OCI-LY7 (cell line): Measurements from ENCODE around the gene STUM. TPM values are rescaled to one million over a fixed set of nuclear protein-coding genes. Genes with fewer than 3 reads are reported as not detected.

ENCODE experiments used
- BruUV-seq: library from RNA; stranded (reverse); fragments of 400-500 nt; replicated peaks from 2 replicates; lab custom pipeline; 2021; lab: Mats Ljungman, UMichigan
- CTCF ChIA-PET: fragments of 300-600 bp; sonication (Branson Sonifier 250); formaldehyde crosslinking; loops from one replicate; lab custom pipeline; 2022; ENCODE audit warnings: antibody characterized with exemption; ENCODE audit not compliant: unreplicated experiment; lab: Charles Lee
- POLR2A ChIA-PET: fragments of 300-600 bp; sonication (Branson Sonifier 250); formaldehyde crosslinking; loops from one replicate; lab custom pipeline; 2022; ENCODE audit warnings: antibody characterized with exemption; lab: Charles Lee
- DNase-seq: peaks from one replicate; pipeline ENCODE4 v3.0.0-alpha.2; 2015; ENCODE audit warnings: low spot score
- H2AFZ ChIP-seq: fragments of 200-600 bp; sonication (generic), shearing (Covaris generic); 2 replicates; pipeline ENCODE4 v1.6.1; 2014; ENCODE audit warnings: mild to moderate bottlenecking, antibody characterized with exemption, low read length, moderate library complexity
- H3K27ac ChIP-seq: fragments of 200-600 bp; sonication (generic); 2 replicates; pipeline ENCODE4 v1.5.1; 2014; ENCODE audit warnings: mixed run types, low read depth, mild to moderate bottlenecking, moderate library complexity, low read length, inconsistent platforms; ENCODE audit not compliant: poor library complexity, severe bottlenecking
- H3K36me3 ChIP-seq: fragments of 200-600 bp; sonication (generic); 2 replicates; pipeline ENCODE4 v1.6.1; 2014; ENCODE audit warnings: mild to moderate bottlenecking, antibody characterized with exemption, low read length, moderate library complexity, mixed read lengths; ENCODE audit not compliant: insufficient read depth
- H3K4me1 ChIP-seq: fragments of 200-600 bp; sonication (generic); 2 replicates; pipeline ENCODE4 v1.5.1; 2014; ENCODE audit warnings: mild to moderate bottlenecking, low read length; ENCODE audit not compliant: insufficient read depth, poor library complexity, severe bottlenecking
- H3K4me2 ChIP-seq: fragments of 200-600 bp; sonication (generic); 2 replicates; pipeline ENCODE4 v1.6.1; 2014; ENCODE audit warnings: mild to moderate bottlenecking, low read length
- H3K4me3 ChIP-seq: fragments of 200-600 bp; sonication (generic); 2 replicates; pipeline ENCODE4 v1.5.1; 2014; ENCODE audit warnings: mild to moderate bottlenecking, low read depth, low read length; ENCODE audit not compliant: poor library complexity, severe bottlenecking
- H3K79me2 ChIP-seq: fragments of 200-600 bp; sonication (generic); 2 replicates; pipeline ENCODE4 v1.6.1; 2016; ENCODE audit warnings: low read depth, mild to moderate bottlenecking, low read length, moderate library complexity, mixed read lengths; ENCODE audit not compliant: insufficient read depth
- H3K9me2 ChIP-seq: fragments of 200-600 bp; sonication (generic); 2 replicates; pipeline ENCODE4 v1.6.1; 2016; ENCODE audit warnings: mild to moderate bottlenecking, low read length, mixed read lengths; ENCODE audit not compliant: insufficient read depth
- H3K9me3 ChIP-seq: fragments of 200-600 bp; sonication (generic); 2 replicates; pipeline ENCODE4 v1.6.1; 2014; ENCODE audit warnings: mild to moderate bottlenecking, mixed run types, low read length, mixed read lengths
- H4K20me1 ChIP-seq: fragments of 200-600 bp; sonication (generic); 2 replicates; pipeline ENCODE4 v1.6.1; 2014; ENCODE audit warnings: mild to moderate bottlenecking, antibody characterized with exemption, low read length, moderate library complexity, mixed read lengths; ENCODE audit not compliant: insufficient read depth
- EZH2phosphoT487 ChIP-seq: fragments of 200-600 bp; sonication (generic); IDR thresholded peaks from 2 replicates; pipeline ENCODE4 v1.6.1; 2018; ENCODE audit warnings: low read depth, borderline replicate concordance, mild to moderate bottlenecking, mixed run types, antibody characterized with exemption, low read length, moderate library complexity, mixed read lengths
- intact Hi-C: fragments of 100-400 bp; cut with micrococcal nuclease; formaldehyde crosslinking; loops from one replicate; pipeline ENCODE4 v1.10.0; 2022; ENCODE audit not compliant: unreplicated experiment
- total RNA-seq, 2 experiments: library from RNA; depleted of rRNA in 1 of 2; stranded (reverse); fragments of >200 nt in 1 of 2; shearing (Covaris generic) in 1 of 2; gene quantifications; 2 replicates each; pipeline ENCODE4 v1.2.3, GENCODE V29; 2014 to 2022
- TF ChIP-seq, protein P1 (sequence below): fragments of 200-600 bp; sonication (generic); conservative IDR thresholded peaks from 2 replicates; pipeline ENCODE4 v1.5.1; 2014; ENCODE audit warnings: mild to moderate bottlenecking, antibody characterized with exemption, low read length, moderate library complexity, mixed read lengths

STUM gene
- total RNA-seq, 2 experiments from 2014 or later = not detected

DNA sequence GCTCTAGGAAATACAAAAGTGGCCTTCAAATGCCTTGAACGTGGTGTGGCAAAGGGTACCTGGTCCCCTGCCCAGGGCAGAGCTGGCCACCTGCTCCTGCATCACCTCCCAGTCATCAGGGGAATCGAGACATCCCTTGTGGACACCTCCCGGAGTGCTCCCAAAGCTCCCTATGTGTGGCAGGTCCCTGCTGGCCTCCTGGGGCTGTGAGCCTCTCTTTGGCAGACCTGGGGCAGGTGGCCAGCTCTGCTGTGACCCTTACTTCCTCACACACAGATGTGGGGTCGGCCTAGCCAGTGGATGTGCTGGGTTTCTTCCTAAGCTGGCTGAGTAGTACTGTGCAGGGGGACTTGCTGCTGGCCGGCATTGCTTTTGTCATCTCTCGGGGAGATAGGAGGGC lies 104.0 kb downstream of the STUM start:
- no peaks in the 10 kb centered on the region for H3K9me3 ChIP-seq
- no peak overlapping the region for H3K27ac ChIP-seq
- no peak for DNase-seq
- no peak overlapping the region for H2AFZ ChIP-seq
- no peaks in the 10 kb centered on the region for H4K20me1 ChIP-seq
- H3K4me2 ChIP-seq = no peak overlapping the region
- CTCF ChIA-PET = interaction anchor here (0.8 to 4.3 kb wide), 7 partner anchors 9 to 89 kb away, joined by 3 to 28 read pairs (median 4); no protein-coding TSS in a partner anchor
- TF ChIP-seq EZH2phosphoT487 = no peak
- TF ChIP-seq, protein P1, sequence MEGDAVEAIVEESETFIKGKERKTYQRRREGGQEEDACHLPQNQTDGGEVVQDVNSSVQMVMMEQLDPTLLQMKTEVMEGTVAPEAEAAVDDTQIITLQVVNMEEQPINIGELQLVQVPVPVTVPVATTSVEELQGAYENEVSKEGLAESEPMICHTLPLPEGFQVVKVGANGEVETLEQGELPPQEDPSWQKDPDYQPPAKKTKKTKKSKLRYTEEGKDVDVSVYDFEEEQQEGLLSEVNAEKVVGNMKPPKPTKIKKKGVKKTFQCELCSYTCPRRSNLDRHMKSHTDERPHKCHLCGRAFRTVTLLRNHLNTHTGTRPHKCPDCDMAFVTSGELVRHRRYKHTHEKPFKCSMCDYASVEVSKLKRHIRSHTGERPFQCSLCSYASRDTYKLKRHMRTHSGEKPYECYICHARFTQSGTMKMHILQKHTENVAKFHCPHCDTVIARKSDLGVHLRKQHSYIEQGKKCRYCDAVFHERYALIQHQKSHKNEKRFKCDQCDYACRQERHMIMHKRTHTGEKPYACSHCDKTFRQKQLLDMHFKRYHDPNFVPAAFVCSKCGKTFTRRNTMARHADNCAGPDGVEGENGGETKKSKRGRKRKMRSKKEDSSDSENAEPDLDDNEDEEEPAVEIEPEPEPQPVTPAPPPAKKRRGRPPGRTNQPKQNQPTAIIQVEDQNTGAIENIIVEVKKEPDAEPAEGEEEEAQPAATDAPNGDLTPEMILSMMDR = no peak
- POLR2A ChIA-PET = interaction anchor here (0.8 to 5.5 kb wide), 10 partner anchors 9 to 87 kb away, joined by 3 to 26 read pairs (median 8); partner anchors contain the start of gene ITPKB
- no peaks in the 10 kb centered on the region for H3K9me2 ChIP-seq
- no peaks in the 10 kb centered on the region for H3K4me1 ChIP-seq
- H3K36me3 ChIP-seq = peaks cover 23% of the 10 kb centered on the region; the same call in 1 of the 2 replicates
- intact Hi-C loops = loop anchor here (1.0 to 10.0 kb wide), 4 partner anchors 10 to 728 kb away; partner anchors contain the start of genes ITPKB and PYCR2
- H3K4me3 ChIP-seq = peak overlapping the region; percentile 68
- no TSS peak for BruUV-seq
- H3K79me2 ChIP-seq = peaks cover 36% of the 10 kb centered on the region; the same call in 1 of the 2 replicates

DNA sequence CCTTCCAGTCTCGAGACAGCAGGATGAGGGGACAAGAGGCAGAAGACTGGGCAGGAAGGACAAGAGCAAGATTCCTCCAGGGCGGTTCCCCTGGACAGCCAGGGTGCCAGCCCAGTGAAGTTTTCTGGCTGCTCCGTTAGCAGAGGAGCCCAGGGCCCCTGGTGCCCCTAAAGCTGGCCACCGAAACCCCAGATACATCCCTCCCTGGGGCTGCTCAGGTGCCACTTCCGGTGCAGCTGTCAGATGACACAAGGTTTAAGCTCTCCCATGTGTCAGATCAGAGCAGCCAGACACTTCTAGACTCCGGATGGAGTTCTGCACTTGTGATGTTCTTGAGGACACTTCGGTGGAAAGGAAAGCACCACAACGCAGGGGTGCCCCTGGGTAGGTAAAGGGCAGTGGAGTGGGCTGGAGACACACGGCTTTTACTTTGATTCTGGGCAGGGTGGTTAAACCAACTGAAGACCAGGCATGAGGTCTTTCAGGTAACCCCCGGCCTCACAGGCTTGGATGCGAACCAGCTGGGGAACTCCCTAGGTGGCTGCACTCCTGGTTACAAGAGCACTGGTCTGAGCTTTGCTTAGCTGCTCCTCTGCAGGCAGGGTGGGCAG lies 104.9 kb downstream of the STUM start:
- no peak overlapping the region for H2AFZ ChIP-seq
- TF ChIP-seq EZH2phosphoT487 = no peak
- TF ChIP-seq, protein P1 = no peak
- H3K79me2 ChIP-seq = peaks cover 44% of the 10 kb centered on the region; the same call in 1 of the 2 replicates
- H3K4me1 ChIP-seq = no peaks in the 10 kb centered on the region
- H3K36me3 ChIP-seq = peaks cover 20% of the 10 kb centered on the region; the same call in 1 of the 2 replicates
- H3K27ac ChIP-seq = no peak overlapping the region
- intact Hi-C loops = loop anchor here (1.0 to 10.0 kb wide), 4 partner anchors 9 to 729 kb away; partner anchors contain the start of genes ITPKB and PYCR2
- no peaks in the 10 kb centered on the region for H3K9me2 ChIP-seq
- no peaks in the 10 kb centered on the region for H3K9me3 ChIP-seq
- CTCF ChIA-PET = interaction anchor here (1.1 to 4.3 kb wide), 7 partner anchors 9 to 83 kb away, joined by 3 to 28 read pairs (median 4); no protein-coding TSS in a partner anchor
- peak; percentile 94 for DNase-seq
- POLR2A ChIA-PET = interaction anchor here (0.7 to 5.5 kb wide), 19 partner anchors 9 to 86 kb away, joined by 3 to 33 read pairs (median 6); partner anchors contain the start of gene ITPKB
- peak overlapping the region; percentile 68 for H3K4me3 ChIP-seq
- BruUV-seq = no TSS peak
- H3K4me2 ChIP-seq = no peak overlapping the region
- no peaks in the 10 kb centered on the region for H4K20me1 ChIP-seq
